Adrenal gland (tissue), 5 donors: ENCODE measurements around the gene RPS6KA2.

Experiments used
- CTCF ChIP-seq, 6 experiments: fragments of 450-650 bp in 4 of 6; fragments of 200-600 bp in 2 of 6; sonication (generic) in 1 of 6; IDR thresholded peaks; 1 replicate in 5 of 6; 2 replicates in 1 of 6; pipeline versions ENCODE4 v1.5.1 to v1.8.0; 2016 to 2021; ENCODE audit warnings: antibody characterized with exemption in 6 of 6, mild to moderate bottlenecking in 2 of 6, moderate library complexity in 1 of 6
- POLR2A ChIP-seq, 2 donors: fragments of 450-650 bp; IDR thresholded peaks; one replicate each; pipeline ENCODE4 v1.6.1; 2017; ENCODE audit warnings: antibody characterized with exemption in 2 of 2, mild to moderate bottlenecking in 2 of 2, moderate library complexity in 1 of 2
- donor health status: DM: no; HTN: no; CAD: no.

GRCh38 chr6:166462461-166463135 is 164.5 kb downstream of the RPS6KA2 start:
- TF ChIP-seq CTCF (IDR thresholded peaks at IDR 0.05) (no peak), POLR2A (IDR thresholded peaks at IDR 0.05) (no peak)
